Measurements from ENCODE around the gene GPRC5D.

The GPRC5D gene

GRCh38 chr12:12912711-12913110 is 39.3 kb downstream of the GPRC5D start:
- TF ChIP-seq, protein P1, sequence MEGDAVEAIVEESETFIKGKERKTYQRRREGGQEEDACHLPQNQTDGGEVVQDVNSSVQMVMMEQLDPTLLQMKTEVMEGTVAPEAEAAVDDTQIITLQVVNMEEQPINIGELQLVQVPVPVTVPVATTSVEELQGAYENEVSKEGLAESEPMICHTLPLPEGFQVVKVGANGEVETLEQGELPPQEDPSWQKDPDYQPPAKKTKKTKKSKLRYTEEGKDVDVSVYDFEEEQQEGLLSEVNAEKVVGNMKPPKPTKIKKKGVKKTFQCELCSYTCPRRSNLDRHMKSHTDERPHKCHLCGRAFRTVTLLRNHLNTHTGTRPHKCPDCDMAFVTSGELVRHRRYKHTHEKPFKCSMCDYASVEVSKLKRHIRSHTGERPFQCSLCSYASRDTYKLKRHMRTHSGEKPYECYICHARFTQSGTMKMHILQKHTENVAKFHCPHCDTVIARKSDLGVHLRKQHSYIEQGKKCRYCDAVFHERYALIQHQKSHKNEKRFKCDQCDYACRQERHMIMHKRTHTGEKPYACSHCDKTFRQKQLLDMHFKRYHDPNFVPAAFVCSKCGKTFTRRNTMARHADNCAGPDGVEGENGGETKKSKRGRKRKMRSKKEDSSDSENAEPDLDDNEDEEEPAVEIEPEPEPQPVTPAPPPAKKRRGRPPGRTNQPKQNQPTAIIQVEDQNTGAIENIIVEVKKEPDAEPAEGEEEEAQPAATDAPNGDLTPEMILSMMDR (IDR thresholded peaks at IDR 0.05), result no peak

GRCh38 chr12:12909995-12910420 is 42.0 kb downstream of the GPRC5D start:
- TF ChIP-seq, protein P1 (IDR thresholded peaks at IDR 0.05), result no peak

GRCh38 chr12:12909228-12909994 is 42.6 kb downstream of the GPRC5D start:
- TF ChIP-seq, protein P1 (IDR thresholded peaks at IDR 0.05), result no peak

DNA sequence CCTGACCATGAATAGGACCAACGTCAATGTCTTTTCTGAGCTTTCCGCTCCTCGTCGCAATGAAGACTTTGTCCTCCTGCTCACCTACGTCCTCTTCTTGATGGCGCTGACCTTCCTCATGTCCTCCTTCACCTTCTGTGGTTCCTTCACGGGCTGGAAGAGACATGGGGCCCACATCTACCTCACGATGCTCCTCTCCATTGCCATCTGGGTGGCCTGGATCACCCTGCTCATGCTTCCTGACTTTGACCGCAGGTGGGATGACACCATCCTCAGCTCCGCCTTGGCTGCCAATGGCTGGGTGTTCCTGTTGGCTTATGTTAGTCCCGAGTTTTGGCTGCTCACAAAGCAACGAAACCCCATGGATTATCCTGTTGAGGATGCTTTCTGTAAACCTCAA is 43.3 kb downstream of the GPRC5D start:
- TF ChIP-seq, protein P1 (IDR thresholded peaks at IDR 0.05), result no peak

DNA sequence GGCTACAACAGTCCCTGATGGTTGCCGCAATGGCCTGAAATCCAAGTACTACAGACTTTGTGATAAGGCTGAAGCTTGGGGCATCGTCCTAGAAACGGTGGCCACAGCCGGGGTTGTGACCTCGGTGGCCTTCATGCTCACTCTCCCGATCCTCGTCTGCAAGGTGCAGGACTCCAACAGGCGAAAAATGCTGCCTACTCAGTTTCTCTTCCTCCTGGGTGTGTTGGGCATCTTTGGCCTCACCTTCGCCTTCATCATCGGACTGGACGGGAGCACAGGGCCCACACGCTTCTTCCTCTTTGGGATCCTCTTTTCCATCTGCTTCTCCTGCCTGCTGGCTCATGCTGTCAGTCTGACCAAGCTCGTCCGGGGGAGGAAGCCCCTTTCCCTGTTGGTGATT is 43.7 kb downstream of the GPRC5D start:
- TF ChIP-seq, protein P1 (IDR thresholded peaks at IDR 0.05), result no peak

- TF ChIP-seq, protein P1 (IDR thresholded peaks at IDR 0.05), result no peak
Measured at GRCh38 chr12:12907552-12907951, 44.4 kb downstream of the GPRC5D start.

DNA sequence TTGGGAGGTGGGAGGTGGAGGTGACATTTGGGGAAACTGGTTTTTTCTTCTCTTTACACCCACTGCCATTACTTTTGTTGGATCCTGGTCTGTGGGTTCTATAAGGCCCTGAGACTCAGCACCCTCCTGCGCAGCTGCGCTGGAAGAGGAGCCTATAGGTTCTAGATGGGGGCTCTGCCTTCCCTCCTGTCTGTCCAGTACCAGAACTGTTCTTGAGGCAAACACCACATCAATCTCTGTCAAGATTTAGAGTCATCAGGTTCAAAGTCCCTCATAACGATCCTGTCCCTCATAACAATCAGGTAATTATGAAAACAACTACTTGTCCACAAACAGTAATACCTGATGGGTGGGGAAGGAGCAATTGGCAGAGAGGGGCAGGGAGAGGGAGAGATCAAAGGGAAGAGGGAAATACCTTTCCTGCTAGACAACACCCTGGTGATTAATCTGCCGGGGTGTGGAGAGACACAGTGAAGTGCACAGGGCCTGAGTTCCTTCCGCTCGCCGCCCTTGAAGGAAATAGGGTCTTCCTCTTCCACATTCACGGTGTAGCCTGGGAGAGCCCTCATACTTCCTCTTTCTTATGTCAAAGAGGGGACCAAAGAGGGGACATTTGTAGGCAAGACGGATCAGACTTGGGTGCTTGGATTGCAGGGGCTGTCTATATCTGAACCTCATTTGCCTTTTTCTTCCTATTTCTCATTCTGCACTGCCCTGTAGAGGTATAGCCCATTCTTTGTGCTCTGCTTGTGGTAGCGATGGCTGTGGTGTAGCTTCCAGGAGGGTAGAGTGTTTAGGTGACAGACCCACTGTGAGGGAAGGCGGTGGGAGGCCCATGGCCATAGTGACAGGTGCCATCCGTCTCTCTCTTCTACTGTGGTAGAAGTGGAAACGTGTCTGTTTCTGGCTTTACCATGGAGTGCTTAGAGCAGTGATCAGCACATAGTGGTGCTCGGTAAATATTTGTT is 48.0 kb downstream of the GPRC5D start:
- TF ChIP-seq, protein P1 (IDR thresholded peaks at IDR 0.05), result no peak
